NCI-H345 treated with DMSO at 0.1 percent for 48 hours (cell line): Measurements from ENCODE around the gene AGER.
"Not testable (repeated sequence)": the region's sequence is repeated elsewhere in the genome, so short reads cannot be mapped to it uniquely, and the experiment has no call there.

ENCODE experiments used
- DNase-seq: peaks from one replicate; lab custom pipeline; 2025; ENCODE audit not compliant: unreplicated experiment; lab: John Stamatoyannopoulos, UW

Gene AGER

GRCh38 chr6:32184084-32184640 lies at the start of gene AGER:
Gene AGER (minus strand): TSS chr6:32184253. CDS start chr6:32184222, 31 bp downstream.
- DNase-seq = no peak

GRCh38 chr6:32226434-32226833 lies 42.4 kb upstream of the AGER start:
- DNase-seq = no peak

- DNase-seq = no peak
These were observed 40.6 kb upstream of the AGER start for GRCh38 chr6:32224696-32225095.

GRCh38 chr6:32223258-32224235 lies 39.5 kb upstream of the AGER start, which contains the start of gene NOTCH4:
Gene NOTCH4 (minus strand): TSS chr6:32224067. CDS start chr6:32223928, 139 bp downstream.
- DNase-seq = no peak

- DNase-seq = no peak
These were observed 38.5 kb upstream of the AGER start for GRCh38 chr6:32222333-32223230.

- no peak for DNase-seq
These were observed 36.0 kb upstream of the AGER start for GRCh38 chr6:32220021-32220420.

GRCh38 chr6:32218167-32218566 lies 34.1 kb upstream of the AGER start:
- no peak for DNase-seq

GRCh38 chr6:32216998-32217397 lies 32.9 kb upstream of the AGER start:
- no peak for DNase-seq

GRCh38 chr6:32216285-32216684 lies 32.2 kb upstream of the AGER start:
- DNase-seq = no peak

GRCh38 chr6:32215617-32216016 lies 31.6 kb upstream of the AGER start:
- no peak for DNase-seq

GRCh38 chr6:32214126-32214525 lies 30.1 kb upstream of the AGER start:
- DNase-seq = no peak

- DNase-seq = no peak
These were observed 29.6 kb upstream of the AGER start for GRCh38 chr6:32213649-32214048.

GRCh38 chr6:32212076-32212760 lies 28.2 kb upstream of the AGER start:
- DNase-seq = no peak

- not testable (repeated sequence) for DNase-seq
These were observed 27.4 kb upstream of the AGER start for GRCh38 chr6:32211432-32211831.

GRCh38 chr6:32210191-32210601 lies 26.1 kb upstream of the AGER start:
- no peak for DNase-seq

- DNase-seq = no peak
These were observed 24.9 kb upstream of the AGER start for GRCh38 chr6:32208996-32209395.

- no peak for DNase-seq
These were observed 20.2 kb upstream of the AGER start for GRCh38 chr6:32204268-32204715.

- no peak for DNase-seq
These were observed 19.6 kb upstream of the AGER start for GRCh38 chr6:32203426-32204267.

GRCh38 chr6:32202186-32202585 lies 18.1 kb upstream of the AGER start:
- no peak for DNase-seq
